H1 (cell line): Measurements from ENCODE around the gene CEP152. TPM values are rescaled to one million over a fixed set of nuclear protein-coding genes. Genes with fewer than 3 reads are reported as not detected.

Experiments
- CTCF ChIA-PET: fragments of 300-600 bp; sonication (Branson Sonifier 250); formaldehyde crosslinking; loops from one replicate; lab custom pipeline; 2021; ENCODE audit not compliant: partially characterized antibody; lab: Charles Lee
- POLR2A ChIA-PET: fragments of 300-600 bp; sonication (Branson Sonifier 250); formaldehyde crosslinking; loops from one replicate; lab custom pipeline; 2021; ENCODE audit warnings: inconsistent platforms; ENCODE audit not compliant: partially characterized antibody; lab: Charles Lee
- DNase-seq, 2 experiments: peaks; one replicate each; pipeline versions ENCODE4 v3.0.0 to v3.0.0-alpha.2; 2010 to 2022; ENCODE audit warnings: low spot score in 2 of 2, low read depth in 1 of 2, mixed read lengths in 1 of 2
- FAIRE-seq: peaks from 2 replicates; lab custom pipeline; 2011; peaks lifted over from hg19 to GRCh38; lab: Jason Lieb, UNC
- H2AFZ ChIP-seq: 2 replicates; pipeline ENCODE4 v1.8.1; 2012; ENCODE audit warnings: low read length, inconsistent platforms
- H2AK5ac ChIP-seq: 2 replicates; pipeline ENCODE4 v1.6.1; 2013; ENCODE audit warnings: low read depth, low read length
- H2BK120ac ChIP-seq: replicated peaks from 2 replicates; pipeline ENCODE3; 2013; ENCODE audit warnings: low read depth, low read length, inconsistent platforms
- H2BK12ac ChIP-seq: 2 replicates; pipeline ENCODE4 v1.6.1; 2013; ENCODE audit warnings: low read depth, low read length
- H2BK15ac ChIP-seq: 2 replicates; pipeline ENCODE4 v1.6.1; 2013; ENCODE audit warnings: low read length
- H2BK20ac ChIP-seq: 2 replicates; pipeline ENCODE4 v1.6.1; 2013; ENCODE audit warnings: low read length
- H2BK5ac ChIP-seq: 2 replicates; pipeline ENCODE4 v1.6.1; 2013; ENCODE audit warnings: low read depth, low read length
- H3K14ac ChIP-seq: 2 replicates; pipeline ENCODE4 v1.6.1; 2013; ENCODE audit warnings: inconsistent platforms; ENCODE audit not compliant: insufficient read length
- H3K18ac ChIP-seq: 2 replicates; pipeline ENCODE4 v1.6.1; 2013; ENCODE audit warnings: low read length; ENCODE audit errors: extremely low read depth
- H3K23ac ChIP-seq: 2 replicates; pipeline ENCODE4 v1.6.1; 2013; ENCODE audit warnings: inconsistent platforms; ENCODE audit not compliant: insufficient read length
- H3K23me2 ChIP-seq: 2 replicates; pipeline ENCODE4 v1.6.1; 2013; ENCODE audit warnings: low read depth, low read length
- H3K27ac ChIP-seq: 2 replicates; pipeline ENCODE4 v1.6.1; 2011; ENCODE audit warnings: low read depth, low read length, inconsistent platforms
- H3K27me3 ChIP-seq, 4 experiments: replicated peaks in 1 of 4; 1 replicate in 1 of 4; 2 replicates in 3 of 4; pipeline versions ENCODE4 v1.6.1 to v1.8.1; 2011 to 2013; ENCODE audit warnings: low read length in 3 of 4, mild to moderate bottlenecking in 3 of 4, inconsistent platforms in 2 of 4, mixed read lengths in 2 of 4, moderate library complexity in 1 of 4; ENCODE audit not compliant: control insufficient read depth in 3 of 4, insufficient read depth in 3 of 4; ENCODE audit errors: extremely low read depth in 1 of 4
- H3K36me3 ChIP-seq, 4 experiments: 2 replicates each; pipeline versions ENCODE4 v1.6.1 to v1.8.1; 2011 to 2013; ENCODE audit warnings: mild to moderate bottlenecking in 4 of 4, low read length in 3 of 4, moderate library complexity in 2 of 4, control low read depth in 1 of 4, inconsistent platforms in 1 of 4; ENCODE audit not compliant: insufficient read depth in 4 of 4, control insufficient read depth in 2 of 4
- H3K4ac ChIP-seq: replicated peaks from 2 replicates; pipeline ENCODE3; 2013; ENCODE audit warnings: low read length, low read depth, mixed read lengths, inconsistent platforms; ENCODE audit not compliant: insufficient read length
- H3K4me1 ChIP-seq, 4 experiments: replicated peaks in 1 of 4; 1 replicate in 1 of 4; 2 replicates in 3 of 4; pipeline versions ENCODE4 v1.6.1 to v1.8.1; 2011 to 2013; ENCODE audit warnings: low read length in 3 of 4, inconsistent platforms in 2 of 4, mixed read lengths in 1 of 4; ENCODE audit not compliant: insufficient read depth in 4 of 4, control insufficient read depth in 3 of 4
- H3K4me2 ChIP-seq, 2 experiments: 2 replicates each; pipeline versions ENCODE4 v1.6.1 to v1.8.1; 2011 to 2013; ENCODE audit warnings: low read depth in 2 of 2, low read length in 2 of 2, control low read depth in 1 of 2, inconsistent platforms in 1 of 2, mild to moderate bottlenecking in 1 of 2; ENCODE audit not compliant: insufficient read depth in 1 of 2
- H3K4me3 ChIP-seq, 4 experiments: fragments of 200-600, 300-600 bp in 1 of 4; sonication (generic), shearing (Covaris generic), sonication (Bioruptor Twin) in 1 of 4; 2 replicates each; pipeline versions ENCODE4 v1.5.1 to v1.8.1; 2011 to 2016; ENCODE audit warnings: low read length in 4 of 4, low read depth in 3 of 4, control low read depth in 2 of 4, inconsistent platforms in 2 of 4, mild to moderate bottlenecking in 2 of 4, mixed read lengths in 1 of 4, moderate library complexity in 1 of 4; ENCODE audit not compliant: insufficient read depth in 2 of 4; ENCODE audit errors: extremely low read depth in 1 of 4
- H3K56ac ChIP-seq: replicated peaks from 2 replicates; pipeline ENCODE3; 2013; ENCODE audit warnings: low read depth, mild to moderate bottlenecking, mixed read lengths, low read length, inconsistent platforms; ENCODE audit not compliant: insufficient read length
- H3K79me1 ChIP-seq: 2 replicates; pipeline ENCODE4 v1.6.1; 2013; ENCODE audit warnings: low read depth, low read length, control low read depth
- H3K79me2 ChIP-seq, 2 experiments: 2 replicates each; pipeline versions ENCODE4 v1.6.1 to v1.8.1; 2012 to 2013; ENCODE audit warnings: low read length in 2 of 2, mild to moderate bottlenecking in 2 of 2, inconsistent platforms in 1 of 2; ENCODE audit not compliant: insufficient read depth in 2 of 2, control insufficient read depth in 1 of 2
- H3K9ac ChIP-seq, 4 experiments: replicated peaks in 1 of 4; 1 replicate in 1 of 4; 2 replicates in 3 of 4; pipeline versions ENCODE4 v1.6.1 to v1.8.1; 2011 to 2013; ENCODE audit warnings: low read depth in 3 of 4, low read length in 3 of 4, control low read depth in 2 of 4, mild to moderate bottlenecking in 2 of 4, moderate library complexity in 2 of 4, inconsistent platforms in 1 of 4; ENCODE audit errors: extremely low read depth in 1 of 4
- H3K9me3 ChIP-seq, 2 experiments: 2 replicates each; pipeline versions ENCODE4 v1.6.1 to v1.8.1; 2012 to 2013; ENCODE audit warnings: mild to moderate bottlenecking in 2 of 2, moderate library complexity in 2 of 2, control low read depth in 1 of 2, inconsistent platforms in 1 of 2, low read depth in 1 of 2, low read length in 1 of 2, mixed read lengths in 1 of 2; ENCODE audit not compliant: insufficient read depth in 2 of 2
- H4K20me1 ChIP-seq, 2 experiments: replicated peaks in 1 of 2; 2 replicates each; pipeline versions ENCODE3 to v1.8.1; 2011 to 2013; ENCODE audit warnings: inconsistent platforms in 2 of 2, low read length in 2 of 2, mild to moderate bottlenecking in 1 of 2; ENCODE audit not compliant: insufficient read depth in 2 of 2, control insufficient read depth in 1 of 2
- H4K5ac ChIP-seq: 2 replicates; pipeline ENCODE4 v1.6.1; 2013; ENCODE audit warnings: low read length, low read depth, mixed read lengths, inconsistent platforms; ENCODE audit not compliant: insufficient read length
- H4K8ac ChIP-seq: 2 replicates; pipeline ENCODE4 v1.8.0; 2013; ENCODE audit warnings: mild to moderate bottlenecking, moderate library complexity, low read length, inconsistent platforms; ENCODE audit not compliant: insufficient read depth; ENCODE audit errors: extremely low read depth
- H4K91ac ChIP-seq: replicated peaks from 2 replicates; pipeline ENCODE3; 2013; ENCODE audit warnings: low read length, mixed read lengths, inconsistent platforms; ENCODE audit not compliant: insufficient read length
- CEBPB ChIP-seq: IDR thresholded peaks from 2 replicates; pipeline ENCODE4 v1.6.1; 2012; ENCODE audit warnings: low read depth, low read length
- CHD1 ChIP-seq: IDR thresholded peaks from 2 replicates; pipeline ENCODE4 v1.6.1; 2012; ENCODE audit warnings: low read depth, low read length, improper control_type of control experiment
- CHD2 ChIP-seq: IDR thresholded peaks from 2 replicates; pipeline ENCODE4 v1.6.1; 2012; ENCODE audit warnings: low read length, improper control_type of control experiment
- EZH2 ChIP-seq: fragments of 200-600 bp; sonication (generic); IDR thresholded peaks from 2 replicates; pipeline ENCODE4 v1.7.1; 2012; ENCODE audit warnings: low read depth, mild to moderate bottlenecking, moderate library complexity, low read length, inconsistent platforms; ENCODE audit not compliant: severe bottlenecking
- FOSL1 ChIP-seq: IDR thresholded peaks from 2 replicates; pipeline ENCODE4 v1.6.1; 2011; ENCODE audit warnings: mild to moderate bottlenecking, low read depth, low read length, moderate library complexity; ENCODE audit not compliant: insufficient read depth
- GTF2F1 ChIP-seq: IDR thresholded peaks from 2 replicates; pipeline ENCODE4 v1.6.1; 2012; ENCODE audit warnings: low read depth, low read length, improper control_type of control experiment, borderline replicate concordance
- HDAC6 ChIP-seq: IDR thresholded peaks from one replicate; pipeline ENCODE4 v1.7.1; 2012; ENCODE audit warnings: low read depth, mild to moderate bottlenecking, inconsistent platforms, low read length, moderate library complexity
- KDM4A ChIP-seq: IDR thresholded peaks from one replicate; pipeline ENCODE4 v1.7.1; 2012; ENCODE audit warnings: low read depth, mild to moderate bottlenecking, moderate library complexity, low read length, inconsistent platforms; ENCODE audit not compliant: severe bottlenecking
- NANOG ChIP-seq: IDR thresholded peaks from 2 replicates; pipeline ENCODE4 v1.6.1; 2011; ENCODE audit warnings: low read length, low read depth, mild to moderate bottlenecking, inconsistent platforms; ENCODE audit not compliant: insufficient read depth, poor library complexity, severe bottlenecking
- POLR2AphosphoS5 ChIP-seq: IDR thresholded peaks from 2 replicates; pipeline ENCODE4 v1.6.1; 2011; ENCODE audit warnings: low read depth, low read length
- RFX5 ChIP-seq: IDR thresholded peaks from 2 replicates; pipeline ENCODE4 v1.6.1; 2011; ENCODE audit warnings: low read depth, low read length, improper control_type of control experiment, borderline replicate concordance
- SIN3A ChIP-seq, 2 experiments: IDR thresholded peaks in 1 of 2; conservative IDR thresholded peaks in 1 of 2; 2 replicates each; pipeline ENCODE4 v1.6.1; 2011 to 2012; ENCODE audit warnings: low read length in 2 of 2, improper control_type of control experiment in 1 of 2, low read depth in 1 of 2, mild to moderate bottlenecking in 1 of 2
- ZNF274 ChIP-seq: IDR thresholded peaks from 2 replicates; pipeline ENCODE4 v1.7.0; 2012; ENCODE audit warnings: low read length, borderline replicate concordance; ENCODE audit errors: extremely low read depth
- WGBS, 2 experiments: shearing (Covaris generic) in 1 of 2; methylation state at CpG; one replicate each; pipeline versions ENCODE4 v1.1.6 to v1.1.7; 2013 to 2015; ENCODE audit warnings: low lambda C conversion rate in 2 of 2, mixed read lengths in 2 of 2, inconsistent platforms in 1 of 2, low coverage in 1 of 2, missing lambda C conversion rate in 1 of 2; ENCODE audit not compliant: insufficient replicate concordance in 2 of 2, insufficient coverage in 1 of 2, insufficient read length in 1 of 2; ENCODE audit errors: extremely low coverage in 1 of 2, missing lambda C conversion rate in 1 of 2; 5-methylcytosine and 5-hydroxymethylcytosine counted together
- polyA plus RNA-seq, 7 experiments: library from polyadenylated mRNA; depleted of rRNA in 3 of 7; stranded (reverse) in 5 of 7; unstranded in 2 of 7; fragments of >200 nt in 5 of 7; fragments of 200-250 nt in 2 of 7; gene quantifications; 1 replicate in 5 of 7; 2 replicates in 1 of 7; 4 replicates in 1 of 7; pipeline versions ENCODE4 v1.2.1 to v1.2.3, GENCODE V29; 2011 to 2013; ENCODE audit warnings: missing spikeins in 2 of 7, mixed read lengths in 2 of 7
- total RNA-seq: library from RNA; stranded (reverse); fragmentation: NEBNext Ultra II Directional; extraction: Animal tissue kit (Norgen Biotek cat#: 25700); gene quantifications from 2 replicates; pipeline ENCODE4 v1.2.1, GENCODE V29; 2021

CEP152 gene
- total and polyA plus RNA-seq, 2 of the 8 experiments (the other 6 are each of a cell fraction or from before 2014, with no cell fraction given) = 1.4 to 16.2 TPM

GRCh38 chr15:48754011-48754410 lies 56.9 kb downstream of the CEP152 start:
- CTCF ChIA-PET = interaction anchor here (1.5 kb wide), 1 partner anchor 223 kb away, joined by 3 read pairs; no protein-coding TSS in a partner anchor
- 86% methylated on average over 3 of the region's 3 CpGs; no CpG with 5 or more reads in 1 of the 2 experiments for WGBS, 2 experiments
- H3K9me3 ChIP-seq = no peaks in the 10 kb centered on the region

More at GRCh38 chr15:48754011-48754410, 56.9 kb downstream of the CEP152 start:
- DNase-seq = no peak
- Histone ChIP-seq H3K4ac (no peak overlapping the region), H3K56ac (no peak overlapping the region), H4K8ac (no peak overlapping the region), H4K91ac (no peak overlapping the region), H3K23ac (no peak overlapping the region), H3K4me3 (no peak overlapping the region), H2AK5ac (no peak overlapping the region), H2BK12ac (no peak overlapping the region), H3K27me3 (no peaks in the 10 kb centered on the region), H3K79me1 (no peaks in the 10 kb centered on the region), H3K14ac (no peak overlapping the region), H3K36me3 (peaks cover 0 to 15% (median 2%) of the 10 kb centered on the region in 4 experiments; a peak in 5 of 8 replicates), H2BK15ac (no peak overlapping the region), H2BK120ac (no peak overlapping the region), H3K18ac (no peak overlapping the region), H2BK20ac (no peak overlapping the region), H2BK5ac (no peak overlapping the region), H3K4me1 (no peaks in the 10 kb centered on the region), H4K5ac (no peak overlapping the region), H3K27ac (no peak overlapping the region), H2AFZ (no peak overlapping the region), H3K23me2 (no peaks in the 10 kb centered on the region), H4K20me1 (no peaks in the 10 kb centered on the region), H3K9ac (no peak overlapping the region), H3K4me2 (no peak overlapping the region), H3K79me2 (no peaks in the 10 kb centered on the region)
- no peak for FAIRE-seq
- POLR2A ChIA-PET = no interaction called here
- TF ChIP-seq ZNF274 (no peak), EZH2 (no peak), POLR2AphosphoS5 (no peak), NANOG (no peak), CHD2 (no peak), HDAC6 (no peak), GTF2F1 (no peak), FOSL1 (no peak), CEBPB (no peak), RFX5 (no peak), SIN3A (conservative IDR thresholded peaks at IDR 0.05 in 1 of 2, IDR thresholded peaks at IDR 0.05 in 1 of 2; ENCODE audit: low read depth in 1 of 2, low read length in 2 of 2) (no peak), KDM4A (no peak), CHD1 (no peak)
